Neural progenitor cell (in vitro differentiated cells): ENCODE measurements around the gene PTPRN2. TPM values are rescaled to one million over a fixed set of nuclear protein-coding genes. Genes with fewer than 3 reads are reported as not detected.

Source experiments
- DNase-seq: peaks from one replicate; pipeline ENCODE4 v3.0.0-alpha.2; 2016; ENCODE audit warnings: low spot score
- H2AFZ ChIP-seq: fragments of 200-600 bp; sonication (generic); replicated peaks from 2 replicates; pipeline ENCODE4 v1.6.1; 2016; ENCODE audit warnings: antibody characterized with exemption
- H3F3A ChIP-seq: fragments of 200-600 bp; sonication (generic); 2 replicates; pipeline ENCODE4 v1.6.1; 2016; ENCODE audit warnings: antibody characterized with exemption, low read depth
- H3K27ac ChIP-seq: fragments of 200-600 bp; sonication (generic); 2 replicates; pipeline ENCODE4 v1.5.1; 2016; ENCODE audit warnings: mild to moderate bottlenecking
- H3K27me3 ChIP-seq: fragments of 200-600 bp; sonication (generic); 2 replicates; pipeline ENCODE4 v1.6.1; 2016; ENCODE audit warnings: mild to moderate bottlenecking, moderate library complexity
- H3K36me3 ChIP-seq: fragments of 200-600 bp; sonication (generic); 2 replicates; pipeline ENCODE4 v1.5.1; 2016
- H3K4me1 ChIP-seq: fragments of 200-600 bp; sonication (generic); 2 replicates; pipeline ENCODE4 v1.6.1; 2016; ENCODE audit warnings: mixed run types
- H3K4me2 ChIP-seq: fragments of 200-600 bp; sonication (generic); 2 replicates; pipeline ENCODE4 v1.6.1; 2016
- H3K4me3 ChIP-seq: fragments of 200-600 bp; sonication (generic); 2 replicates; pipeline ENCODE4 v1.5.1; 2016
- H3K79me2 ChIP-seq: fragments of 200-600 bp; sonication (generic); 2 replicates; pipeline ENCODE4 v1.6.1; 2016; ENCODE audit warnings: low read depth
- H3K9ac ChIP-seq: fragments of 200-600 bp; sonication (generic); 2 replicates; pipeline ENCODE4 v1.6.1; 2016
- H3K9me3 ChIP-seq: fragments of 200-600 bp; sonication (generic); 2 replicates; pipeline ENCODE4 v1.5.1; 2016; ENCODE audit warnings: low read depth
- H4K20me1 ChIP-seq: fragments of 200-600 bp; sonication (generic); 2 replicates; pipeline ENCODE4 v1.6.1; 2016; ENCODE audit warnings: low read depth
- H3K27ac Mint-ChIP-seq: 3 replicates; pipeline ENCODE4 v1.8.0; 2021; ENCODE audit warnings: mixed read lengths
- H3K27me3 Mint-ChIP-seq: 2 replicates; pipeline ENCODE4 v1.8.0; 2022; ENCODE audit warnings: low read depth, mild to moderate bottlenecking, inconsistent platforms, moderate library complexity, mixed read lengths; ENCODE audit not compliant: insufficient read depth
- H3K36me3 Mint-ChIP-seq: 3 replicates; pipeline ENCODE4 v1.8.0; 2021; ENCODE audit warnings: mixed read lengths
- H3K4me1 Mint-ChIP-seq: 3 replicates; pipeline ENCODE4 v1.8.0; 2021; ENCODE audit warnings: mixed read lengths
- H3K4me3 Mint-ChIP-seq: 3 replicates; pipeline ENCODE4 v1.8.0; 2021; ENCODE audit warnings: mild to moderate bottlenecking, moderate library complexity, mixed read lengths
- H3K9me3 Mint-ChIP-seq: 3 replicates; pipeline ENCODE4 v1.8.0; 2020; ENCODE audit warnings: mixed read lengths
- CTCF ChIP-seq: fragments of 200-600 bp; sonication (generic); IDR thresholded peaks from 2 replicates; pipeline ENCODE4 v1.5.1; 2017; ENCODE audit warnings: antibody characterized with exemption, mild to moderate bottlenecking
- EZH2 ChIP-seq: fragments of 200-600 bp; sonication (generic); IDR thresholded peaks from 2 replicates; pipeline ENCODE4 v1.6.1; 2017; ENCODE audit warnings: antibody characterized with exemption, mild to moderate bottlenecking, moderate library complexity
- EZH2phosphoT487 ChIP-seq: fragments of 200-600 bp; sonication (generic); IDR thresholded peaks from 2 replicates; pipeline ENCODE4 v1.6.1; 2017; ENCODE audit warnings: antibody characterized with exemption
- total RNA-seq: library from RNA; depleted of rRNA; stranded (reverse); fragments of >200 nt; gene quantifications from 2 replicates; pipeline ENCODE4 v1.2.3, GENCODE V29; 2015; ENCODE audit warnings: low replicate concordance

Gene PTPRN2
- total RNA-seq, 1 donor from 2014 or later = 3.0 TPM

GRCh38 chr7:158258411-158259130, 329.1 kb downstream of the PTPRN2 start:
- H3K36me3 ChIP-seq = no peaks in the 10 kb centered on the region
- H3K4me1 Mint-ChIP-seq = peaks cover 16% of the 10 kb centered on the region
- H3K27me3 ChIP-seq = no peaks in the 10 kb centered on the region
- H2AFZ ChIP-seq = no peak overlapping the region
- no peak overlapping the region for H3K4me2 ChIP-seq
- no peaks in the 10 kb centered on the region for H4K20me1 ChIP-seq
- no peak for DNase-seq
- no peak for TF ChIP-seq EZH2phosphoT487
- H3K27ac Mint-ChIP-seq = peak overlapping the region; percentile 82
- H3K9me3 ChIP-seq = no peaks in the 10 kb centered on the region
- H3K9me3 Mint-ChIP-seq = no peaks in the 10 kb centered on the region
- H3K4me1 ChIP-seq = peaks cover 10% of the 10 kb centered on the region
- H3K79me2 ChIP-seq = no peaks in the 10 kb centered on the region
- no peak overlapping the region for H3K9ac ChIP-seq
- H3K4me3 ChIP-seq = no peak overlapping the region
- H3K27ac ChIP-seq = no peak overlapping the region
- H3F3A ChIP-seq = peaks cover 7% of the 10 kb centered on the region
- H3K27me3 Mint-ChIP-seq = peaks cover 5% of the 10 kb centered on the region
- H3K36me3 Mint-ChIP-seq = no peaks in the 10 kb centered on the region
- no peak overlapping the region for H3K4me3 Mint-ChIP-seq

- H3K27me3 ChIP-seq = no peaks in the 10 kb centered on the region
- no peak overlapping the region for H3K27ac ChIP-seq
- Mint-ChIP-seq H3K4me1 (peaks cover 19% of the 10 kb centered on the region), H3K27me3 (peaks cover 5% of the 10 kb centered on the region), H3K9me3 (no peaks in the 10 kb centered on the region), H3K4me3 (no peak overlapping the region), H3K36me3 (no peaks in the 10 kb centered on the region), H3K27ac (no peak overlapping the region)
- H3K79me2 ChIP-seq = no peaks in the 10 kb centered on the region
- no peaks in the 10 kb centered on the region for H3K36me3 ChIP-seq
- no peaks in the 10 kb centered on the region for H3K9me3 ChIP-seq
- H3F3A ChIP-seq = peaks cover 6% of the 10 kb centered on the region
- H4K20me1 ChIP-seq = no peaks in the 10 kb centered on the region
- no peak overlapping the region for H2AFZ ChIP-seq
- H3K4me1 ChIP-seq = peaks cover 10% of the 10 kb centered on the region
- H3K4me3 ChIP-seq = no peak overlapping the region
- no peak overlapping the region for H3K4me2 ChIP-seq
- TF ChIP-seq CTCF (no peak), EZH2phosphoT487 (no peak), EZH2 (no peak)
- DNase-seq = no peak
- no peak overlapping the region for H3K9ac ChIP-seq
Observed at GRCh38 chr7:158257516-158258410, 329.9 kb downstream of the PTPRN2 start.

GRCh38 chr7:158257001-158257400, 330.6 kb downstream of the PTPRN2 start:
- Mint-ChIP-seq H3K27me3 (peaks cover 5% of the 10 kb centered on the region), H3K9me3 (no peaks in the 10 kb centered on the region), H3K4me1 (peaks cover 22% of the 10 kb centered on the region), H3K27ac (no peak overlapping the region), H3K4me3 (no peak overlapping the region), H3K36me3 (no peaks in the 10 kb centered on the region)
- no peak overlapping the region for H3K27ac ChIP-seq
- no peaks in the 10 kb centered on the region for H3K79me2 ChIP-seq
- H3K36me3 ChIP-seq = no peaks in the 10 kb centered on the region
- H3K4me1 ChIP-seq = peaks cover 10% of the 10 kb centered on the region
- H3K4me2 ChIP-seq = no peak overlapping the region
- H3K4me3 ChIP-seq = no peak overlapping the region
- no peak overlapping the region for H2AFZ ChIP-seq
- H3K9me3 ChIP-seq = no peaks in the 10 kb centered on the region
- no peaks in the 10 kb centered on the region for H3F3A ChIP-seq
- DNase-seq = no peak
- no peaks in the 10 kb centered on the region for H3K27me3 ChIP-seq
- no peak overlapping the region for H3K9ac ChIP-seq
- TF ChIP-seq EZH2 = no peak
- TF ChIP-seq EZH2phosphoT487 = no peak
- no peaks in the 10 kb centered on the region for H4K20me1 ChIP-seq

GRCh38 chr7:158256091-158256816, 331.4 kb downstream of the PTPRN2 start:
- Histone ChIP-seq H3K9me3 (no peaks in the 10 kb centered on the region), H4K20me1 (no peaks in the 10 kb centered on the region), H3K9ac (no peak overlapping the region), H2AFZ (no peak overlapping the region), H3K27ac (no peak overlapping the region), H3K36me3 (no peaks in the 10 kb centered on the region), H3K27me3 (no peaks in the 10 kb centered on the region), H3K4me2 (no peak overlapping the region), H3F3A (no peaks in the 10 kb centered on the region), H3K4me3 (no peak overlapping the region), H3K79me2 (no peaks in the 10 kb centered on the region), H3K4me1 (peaks cover 10% of the 10 kb centered on the region)
- no peaks in the 10 kb centered on the region for H3K9me3 Mint-ChIP-seq
- DNase-seq = no peak
- no peaks in the 10 kb centered on the region for H3K36me3 Mint-ChIP-seq
- no peak overlapping the region for H3K27ac Mint-ChIP-seq
- H3K27me3 Mint-ChIP-seq = peaks cover 9% of the 10 kb centered on the region
- TF ChIP-seq CTCF (no peak), EZH2phosphoT487 (no peak), EZH2 (no peak)
- H3K4me3 Mint-ChIP-seq = no peak overlapping the region
- peaks cover 22% of the 10 kb centered on the region for H3K4me1 Mint-ChIP-seq
